Subcutaneous adipose tissue (tissue), 4 donors: ENCODE measurements around the gene HCK. TPM values are rescaled to one million over a fixed set of nuclear protein-coding genes. Genes with fewer than 3 reads are reported as not detected.

Experiments used
- total RNA-seq, 4 donors: library from RNA; depleted of rRNA; stranded (reverse); fragments of >200 nt; gene quantifications; one replicate each; pipeline ENCODE4 v1.1.0, GENCODE V29; 2016
- TF ChIP-seq, protein P1 (sequence below): fragments of 450-650 bp; IDR thresholded peaks from one replicate; pipeline ENCODE4 v1.5.1; 2016; ENCODE audit warnings: low read depth, mild to moderate bottlenecking, control low read depth, antibody characterized with exemption, moderate library complexity

HCK gene
- total RNA-seq, 4 donors from 2014 or later: 10.0 to 63.2 (median 27.4) TPM

DNA sequence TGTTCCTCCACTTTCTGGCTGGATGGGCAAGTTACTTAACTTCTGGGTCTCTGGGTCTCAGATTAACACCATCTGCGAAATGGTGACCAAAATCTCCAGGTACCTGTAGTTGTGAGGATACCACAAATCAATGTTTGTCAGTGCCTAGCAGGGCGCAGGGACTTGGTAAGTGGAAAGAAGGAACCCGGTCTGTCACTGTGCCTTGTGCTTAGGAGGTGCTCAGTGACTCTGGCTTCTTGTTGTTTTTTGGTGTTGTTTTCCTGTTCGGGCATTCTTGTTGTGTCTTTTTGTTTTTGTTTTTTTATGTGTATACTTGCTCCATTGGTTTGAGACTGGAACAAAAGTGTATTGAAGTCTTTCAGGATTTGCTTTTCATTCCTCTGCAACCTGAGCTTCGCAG is 75.3 kb downstream of the HCK start:
- TF ChIP-seq, protein P1, sequence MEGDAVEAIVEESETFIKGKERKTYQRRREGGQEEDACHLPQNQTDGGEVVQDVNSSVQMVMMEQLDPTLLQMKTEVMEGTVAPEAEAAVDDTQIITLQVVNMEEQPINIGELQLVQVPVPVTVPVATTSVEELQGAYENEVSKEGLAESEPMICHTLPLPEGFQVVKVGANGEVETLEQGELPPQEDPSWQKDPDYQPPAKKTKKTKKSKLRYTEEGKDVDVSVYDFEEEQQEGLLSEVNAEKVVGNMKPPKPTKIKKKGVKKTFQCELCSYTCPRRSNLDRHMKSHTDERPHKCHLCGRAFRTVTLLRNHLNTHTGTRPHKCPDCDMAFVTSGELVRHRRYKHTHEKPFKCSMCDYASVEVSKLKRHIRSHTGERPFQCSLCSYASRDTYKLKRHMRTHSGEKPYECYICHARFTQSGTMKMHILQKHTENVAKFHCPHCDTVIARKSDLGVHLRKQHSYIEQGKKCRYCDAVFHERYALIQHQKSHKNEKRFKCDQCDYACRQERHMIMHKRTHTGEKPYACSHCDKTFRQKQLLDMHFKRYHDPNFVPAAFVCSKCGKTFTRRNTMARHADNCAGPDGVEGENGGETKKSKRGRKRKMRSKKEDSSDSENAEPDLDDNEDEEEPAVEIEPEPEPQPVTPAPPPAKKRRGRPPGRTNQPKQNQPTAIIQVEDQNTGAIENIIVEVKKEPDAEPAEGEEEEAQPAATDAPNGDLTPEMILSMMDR: no peak

DNA sequence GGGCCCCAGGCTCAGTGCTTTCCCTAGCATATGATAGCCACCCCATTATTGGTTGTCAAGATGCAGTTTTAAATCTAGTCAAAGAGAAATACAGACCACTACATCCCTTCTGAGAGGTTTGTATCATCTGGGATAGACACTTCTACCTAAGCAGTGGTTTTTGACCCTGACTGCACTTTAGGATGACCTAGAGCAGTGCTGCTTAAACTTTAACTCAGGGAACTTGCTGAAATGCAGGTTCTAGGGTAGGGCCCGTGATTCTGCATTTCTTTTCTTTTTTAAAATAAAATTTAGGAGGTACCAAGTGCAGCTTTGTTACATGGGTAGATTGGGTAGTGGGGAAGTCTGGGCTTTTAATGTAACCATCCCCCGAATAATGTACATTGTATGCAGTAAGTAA is 76.1 kb downstream of the HCK start:
- TF ChIP-seq, protein P1: no peak

DNA sequence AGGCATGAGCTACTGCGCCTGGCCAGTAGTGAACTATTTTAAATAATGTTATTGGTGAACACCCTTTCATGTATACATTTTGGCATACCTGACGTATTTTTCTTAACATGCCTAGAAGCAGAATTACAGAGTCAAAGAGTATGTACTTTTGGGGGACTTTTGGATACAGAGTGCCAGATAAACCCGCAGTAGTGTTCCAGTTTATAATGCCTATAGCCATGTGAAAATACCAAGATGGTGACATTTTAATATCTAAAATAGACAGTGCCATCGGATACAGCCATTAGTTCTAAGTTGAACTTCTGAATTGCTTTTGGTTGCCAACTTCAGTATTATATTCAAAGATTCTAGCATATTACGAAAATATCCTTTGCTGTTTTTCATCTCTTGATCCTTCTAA is 77.8 kb downstream of the HCK start:
- TF ChIP-seq, protein P1: no peak

DNA sequence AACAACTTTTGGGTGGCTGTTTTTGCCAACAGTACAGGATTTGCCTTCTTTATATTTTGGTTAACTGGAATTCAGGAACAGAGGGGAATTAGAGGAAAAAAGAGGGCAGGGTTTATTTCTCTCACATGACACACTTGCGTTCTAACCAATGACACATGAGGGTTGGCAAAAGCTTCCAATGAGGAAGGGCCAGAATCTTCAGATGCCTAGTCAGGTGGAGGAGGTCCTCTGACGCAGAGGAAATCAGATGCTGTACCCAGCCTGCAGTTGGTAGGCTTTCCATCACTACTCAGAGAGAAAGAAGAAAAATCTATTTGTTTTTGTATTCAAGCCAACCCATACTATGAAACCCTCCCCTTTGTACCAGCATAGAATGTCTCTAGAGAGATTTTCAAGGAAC is 78.3 kb downstream of the HCK start:
- TF ChIP-seq, protein P1: no peak

DNA sequence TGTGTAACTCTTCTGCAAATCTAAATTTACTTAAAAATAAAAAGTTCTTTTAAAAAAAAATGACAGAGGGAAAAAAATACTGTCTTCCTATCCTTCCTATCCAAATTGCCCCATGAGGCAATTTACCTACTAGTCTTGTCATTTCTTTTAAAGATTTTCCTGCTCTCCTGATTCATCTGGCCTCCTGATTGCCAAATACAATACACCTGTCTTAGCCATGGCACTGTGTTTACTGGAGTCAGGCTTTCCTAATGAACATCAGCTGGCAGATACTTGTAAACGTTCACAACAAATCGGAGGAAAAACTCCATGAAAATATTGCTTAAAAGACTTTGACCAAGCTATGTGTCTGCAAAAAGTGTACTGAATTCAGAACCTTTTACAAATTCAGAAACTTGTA is 78.9 kb downstream of the HCK start:
- TF ChIP-seq, protein P1: no peak

DNA sequence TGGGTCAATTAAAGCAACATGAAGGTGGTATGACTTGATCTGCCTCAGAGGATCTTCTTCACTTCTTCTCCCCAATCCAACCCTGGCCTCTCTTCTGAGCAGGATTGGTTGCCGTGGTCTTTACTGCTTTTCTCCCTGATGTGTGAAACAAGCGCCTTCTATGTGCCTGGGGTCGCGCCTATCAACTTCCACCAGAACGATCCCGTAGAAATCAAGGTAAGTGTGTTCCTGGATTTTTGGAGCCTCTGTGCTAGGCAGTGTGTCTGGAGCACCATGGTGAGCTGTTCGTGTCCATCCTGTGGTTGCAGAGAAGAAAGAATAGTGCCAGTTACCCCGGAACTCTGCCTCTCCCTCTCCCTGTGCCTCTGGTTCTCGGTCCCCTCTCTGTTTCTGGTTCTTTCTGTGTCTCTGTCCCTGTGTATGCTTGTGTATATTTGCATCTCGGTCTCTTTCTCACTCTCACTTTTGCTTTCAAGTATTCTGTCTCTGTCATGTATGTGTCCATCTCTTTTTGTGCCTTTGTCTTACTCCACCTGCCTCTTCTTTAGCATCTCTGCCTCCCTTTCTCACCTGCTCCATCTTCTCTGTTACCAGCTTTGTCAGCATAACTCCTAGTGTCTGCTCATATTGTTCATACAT is 81.0 kb downstream of the HCK start:
- TF ChIP-seq, protein P1: no peak

DNA sequence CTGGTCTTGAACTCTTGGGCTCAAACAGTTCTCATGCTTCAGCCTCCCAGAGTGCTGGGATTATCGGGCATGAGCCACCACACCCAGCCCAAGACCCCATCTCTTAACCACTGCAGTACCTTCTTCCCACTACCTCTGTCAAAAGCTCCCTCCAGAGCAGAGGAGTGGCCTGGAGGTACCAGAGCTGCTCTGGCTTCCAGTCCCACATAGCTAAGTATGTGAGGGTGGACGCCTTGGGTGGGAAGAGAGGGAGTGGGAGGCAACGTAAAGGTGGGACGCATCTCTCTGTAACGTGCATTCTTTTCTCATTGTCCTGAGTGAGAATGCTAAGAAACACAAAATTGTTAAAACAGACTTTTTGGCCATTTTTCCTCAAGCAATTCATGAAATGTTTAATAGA is 82.0 kb downstream of the HCK start:
- TF ChIP-seq, protein P1: no peak
